Nephron (organoid): ENCODE results near the gene ARHGEF10L.

ENCODE experiments used
- H3K27ac Mint-ChIP-seq, 3 experiments: 2 replicates each; pipeline ENCODE4 v1.8.0; 2020; ENCODE audit warnings: mixed read lengths in 3 of 3, mild to moderate bottlenecking in 2 of 3, moderate library complexity in 1 of 3
- H3K27me3 Mint-ChIP-seq: 2 replicates; pipeline ENCODE4 v1.8.0; 2021; ENCODE audit warnings: low read depth, mild to moderate bottlenecking, moderate library complexity, mixed read lengths
- H3K36me3 Mint-ChIP-seq: 2 replicates; pipeline ENCODE4 v1.8.0; 2020; ENCODE audit warnings: low read depth, mixed read lengths
- H3K4me1 Mint-ChIP-seq: 2 replicates; pipeline ENCODE4 v1.8.0; 2020; ENCODE audit warnings: mixed read lengths
- H3K4me3 Mint-ChIP-seq, 3 experiments: 2 replicates each; pipeline ENCODE4 v1.8.0; 2020; ENCODE audit warnings: mild to moderate bottlenecking in 3 of 3, mixed read lengths in 3 of 3, moderate library complexity in 2 of 3
- H3K9me3 Mint-ChIP-seq: 2 replicates; pipeline ENCODE4 v1.8.0; 2020; ENCODE audit warnings: mixed read lengths
- TF ChIP-seq, protein P1 (sequence below), 3 experiments: fragments of 200-600 bp; sonication (generic); IDR thresholded peaks; one replicate each; pipeline ENCODE4 v1.5.0; 2021; ENCODE audit warnings: antibody characterized with exemption in 3 of 3; ENCODE audit not compliant: unreplicated experiment in 3 of 3

Gene ARHGEF10L

DNA sequence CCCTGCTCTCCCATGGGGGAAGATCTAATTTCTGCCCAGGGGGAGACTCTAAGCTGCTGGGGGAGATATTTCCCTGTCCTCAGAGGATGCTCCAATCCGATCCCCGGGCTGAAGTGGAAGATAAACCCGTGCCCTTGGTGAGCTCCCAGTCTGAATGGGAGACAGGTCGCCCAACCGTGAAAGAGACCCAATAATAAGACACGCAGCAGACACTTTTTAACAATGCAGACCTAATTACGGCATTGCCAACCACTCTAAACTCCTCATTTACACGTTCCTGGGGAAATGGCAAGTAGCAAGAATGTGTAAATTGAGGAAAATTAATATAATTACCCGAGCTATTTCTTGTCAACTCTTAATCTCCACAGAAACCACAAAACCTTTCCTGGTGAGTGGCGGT, 166.9 kb downstream of the ARHGEF10L start:
- peaks cover 30% of the 10 kb centered on the region for H3K27me3 Mint-ChIP-seq
- H3K36me3 Mint-ChIP-seq: no peaks in the 10 kb centered on the region
- no peak overlapping the region for H3K4me3 Mint-ChIP-seq
- H3K27ac Mint-ChIP-seq: no peak overlapping the region
- H3K9me3 Mint-ChIP-seq: peaks cover 15% of the 10 kb centered on the region
- TF ChIP-seq, protein P1, sequence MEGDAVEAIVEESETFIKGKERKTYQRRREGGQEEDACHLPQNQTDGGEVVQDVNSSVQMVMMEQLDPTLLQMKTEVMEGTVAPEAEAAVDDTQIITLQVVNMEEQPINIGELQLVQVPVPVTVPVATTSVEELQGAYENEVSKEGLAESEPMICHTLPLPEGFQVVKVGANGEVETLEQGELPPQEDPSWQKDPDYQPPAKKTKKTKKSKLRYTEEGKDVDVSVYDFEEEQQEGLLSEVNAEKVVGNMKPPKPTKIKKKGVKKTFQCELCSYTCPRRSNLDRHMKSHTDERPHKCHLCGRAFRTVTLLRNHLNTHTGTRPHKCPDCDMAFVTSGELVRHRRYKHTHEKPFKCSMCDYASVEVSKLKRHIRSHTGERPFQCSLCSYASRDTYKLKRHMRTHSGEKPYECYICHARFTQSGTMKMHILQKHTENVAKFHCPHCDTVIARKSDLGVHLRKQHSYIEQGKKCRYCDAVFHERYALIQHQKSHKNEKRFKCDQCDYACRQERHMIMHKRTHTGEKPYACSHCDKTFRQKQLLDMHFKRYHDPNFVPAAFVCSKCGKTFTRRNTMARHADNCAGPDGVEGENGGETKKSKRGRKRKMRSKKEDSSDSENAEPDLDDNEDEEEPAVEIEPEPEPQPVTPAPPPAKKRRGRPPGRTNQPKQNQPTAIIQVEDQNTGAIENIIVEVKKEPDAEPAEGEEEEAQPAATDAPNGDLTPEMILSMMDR (IDR thresholded peaks at IDR 0.05; ENCODE audit: unreplicated experiment in 3 of 3): no peak
- no peaks in the 10 kb centered on the region for H3K4me1 Mint-ChIP-seq

DNA sequence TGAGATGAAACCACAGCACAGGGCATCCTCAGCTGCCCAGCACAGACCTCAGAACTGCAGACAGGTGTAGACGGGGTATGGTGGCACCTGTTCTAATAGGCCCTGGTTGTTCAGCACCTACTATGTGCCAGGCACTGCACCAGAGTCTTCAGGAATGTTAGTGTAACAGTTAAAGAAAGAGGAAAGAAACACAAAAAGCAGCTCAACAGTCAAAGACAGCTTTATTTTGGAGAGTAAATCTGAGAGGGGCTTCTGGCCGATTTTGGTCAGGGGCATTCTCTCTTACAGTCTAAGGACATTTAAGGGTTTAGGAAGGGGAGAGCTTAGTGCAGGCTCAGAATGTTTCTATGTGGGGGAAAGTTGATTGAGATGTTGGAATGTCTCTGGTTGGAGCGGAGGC, 170.5 kb downstream of the ARHGEF10L start:
- Mint-ChIP-seq H3K4me3 (no peak overlapping the region), H3K4me1 (no peaks in the 10 kb centered on the region), H3K36me3 (no peaks in the 10 kb centered on the region), H3K27me3 (peaks cover 36% of the 10 kb centered on the region), H3K9me3 (peaks cover 15% of the 10 kb centered on the region), H3K27ac (no peak overlapping the region)
- TF ChIP-seq, protein P1 (IDR thresholded peaks at IDR 0.05; ENCODE audit: unreplicated experiment in 3 of 3): no peak

DNA sequence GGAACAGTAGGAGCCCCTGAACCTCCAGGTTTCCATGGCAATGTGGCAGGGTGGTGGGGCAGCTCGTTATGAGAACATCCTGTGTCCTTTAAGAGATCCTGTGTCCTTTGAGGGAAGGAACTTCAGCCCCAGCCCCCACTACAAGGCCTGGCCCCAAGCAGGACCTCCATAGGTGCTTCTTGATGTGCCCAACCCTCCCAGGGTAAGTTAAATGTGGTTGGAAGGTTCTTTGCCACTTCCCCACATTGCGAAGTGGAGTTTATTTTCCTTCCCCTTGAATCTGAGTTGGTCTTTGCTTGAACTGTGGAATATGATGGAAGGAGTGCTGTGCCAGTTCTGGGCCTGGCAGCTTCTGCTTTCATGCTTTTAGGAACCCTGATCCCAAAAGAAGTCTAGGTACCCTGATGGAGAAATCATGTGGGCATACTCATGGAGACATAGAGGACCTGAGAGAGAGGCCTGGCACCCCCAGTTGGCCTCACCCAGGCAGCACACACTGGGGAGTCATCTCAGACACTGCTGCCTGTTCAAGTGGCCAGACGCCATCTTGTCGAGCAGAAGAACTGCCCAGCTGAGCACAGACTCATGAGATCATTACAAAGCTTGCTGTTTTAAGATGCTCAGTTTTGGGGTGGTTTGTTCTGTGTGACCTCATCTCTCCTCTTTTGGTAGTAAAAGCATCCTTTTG, 171.5 kb downstream of the ARHGEF10L start:
- Mint-ChIP-seq H3K4me3 (no peak overlapping the region), H3K36me3 (no peaks in the 10 kb centered on the region), H3K27me3 (peaks cover 46% of the 10 kb centered on the region), H3K27ac (no peak overlapping the region), H3K4me1 (no peaks in the 10 kb centered on the region), H3K9me3 (peaks cover 15% of the 10 kb centered on the region)
- TF ChIP-seq, protein P1 (IDR thresholded peaks at IDR 0.05; ENCODE audit: unreplicated experiment in 3 of 3): no peak

DNA sequence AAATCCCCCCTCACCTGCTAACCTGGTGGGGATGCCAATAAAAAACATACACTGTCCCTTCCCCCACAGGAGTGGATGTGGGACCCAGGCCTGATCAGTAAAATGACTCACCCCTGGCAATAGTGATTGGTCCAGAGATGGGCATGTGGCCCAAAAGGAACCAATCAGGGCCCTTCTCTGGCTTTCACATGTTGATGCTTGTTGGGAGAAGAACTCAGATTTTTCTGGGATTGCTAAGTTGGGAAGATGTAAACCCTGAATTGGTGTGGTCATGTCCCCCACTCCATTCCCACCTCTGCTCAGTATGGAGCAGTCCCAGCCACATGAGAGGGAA, 172.0 kb downstream of the ARHGEF10L start:
- TF ChIP-seq, protein P1 (IDR thresholded peaks at IDR 0.05; ENCODE audit: unreplicated experiment in 3 of 3): no peak
- Mint-ChIP-seq H3K9me3 (peaks cover 15% of the 10 kb centered on the region), H3K36me3 (no peaks in the 10 kb centered on the region), H3K4me1 (no peaks in the 10 kb centered on the region), H3K27me3 (peaks cover 42% of the 10 kb centered on the region), H3K27ac (no peak overlapping the region), H3K4me3 (no peak overlapping the region)

DNA sequence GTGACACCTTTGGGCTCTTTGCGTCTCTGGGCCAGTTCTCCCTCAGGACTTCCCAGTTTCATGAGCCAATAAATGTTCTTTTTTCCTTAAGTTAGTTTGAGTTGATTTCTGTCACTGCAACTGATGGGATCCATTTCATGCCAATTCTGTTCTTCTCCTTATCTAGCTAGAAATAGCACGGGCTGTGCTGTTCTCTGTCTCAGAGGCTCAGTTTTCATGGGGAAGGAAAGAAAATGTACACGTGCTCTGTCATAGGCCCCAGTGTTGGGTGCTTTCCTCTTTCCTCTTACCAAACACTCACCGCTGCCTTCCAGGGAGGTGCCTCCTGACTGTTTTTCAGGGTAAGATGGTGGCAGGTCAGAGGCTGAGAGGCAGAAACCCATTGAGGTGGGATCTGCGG, 172.4 kb downstream of the ARHGEF10L start:
- Mint-ChIP-seq H3K36me3 (no peaks in the 10 kb centered on the region), H3K4me1 (no peaks in the 10 kb centered on the region), H3K9me3 (peaks cover 15% of the 10 kb centered on the region), H3K4me3 (no peak overlapping the region), H3K27ac (no peak overlapping the region), H3K27me3 (peaks cover 45% of the 10 kb centered on the region)
- TF ChIP-seq, protein P1 (IDR thresholded peaks at IDR 0.05; ENCODE audit: unreplicated experiment in 3 of 3): no peak

DNA sequence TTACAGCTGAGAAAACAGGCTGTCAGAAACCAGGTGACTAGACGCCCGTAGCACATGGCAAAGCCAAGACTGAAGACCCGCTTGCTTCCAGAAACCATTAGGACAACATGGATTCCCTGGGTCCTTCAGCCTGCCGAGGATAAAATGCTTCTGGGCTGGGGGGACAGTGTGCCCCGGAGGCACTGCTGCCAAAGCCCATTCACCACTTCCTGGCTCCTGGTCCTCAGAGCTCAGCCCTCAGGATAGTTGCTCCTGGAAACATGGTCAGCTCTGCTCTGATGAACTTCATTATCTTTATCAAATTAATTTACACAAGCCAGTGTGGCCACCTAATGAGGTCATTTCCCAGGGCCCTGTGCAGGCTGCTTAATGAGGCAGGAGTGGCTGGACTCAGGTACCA, 174.5 kb downstream of the ARHGEF10L start:
- TF ChIP-seq, protein P1 (IDR thresholded peaks at IDR 0.05; ENCODE audit: unreplicated experiment in 3 of 3): no peak
- Mint-ChIP-seq H3K36me3 (no peaks in the 10 kb centered on the region), H3K4me1 (peaks cover 9% of the 10 kb centered on the region), H3K9me3 (peaks cover 15% of the 10 kb centered on the region), H3K27me3 (peaks cover 41% of the 10 kb centered on the region), H3K4me3 (no peak overlapping the region), H3K27ac (no peak overlapping the region)
